ENCODE results near the gene VSX1.

VSX1 gene

DNA sequence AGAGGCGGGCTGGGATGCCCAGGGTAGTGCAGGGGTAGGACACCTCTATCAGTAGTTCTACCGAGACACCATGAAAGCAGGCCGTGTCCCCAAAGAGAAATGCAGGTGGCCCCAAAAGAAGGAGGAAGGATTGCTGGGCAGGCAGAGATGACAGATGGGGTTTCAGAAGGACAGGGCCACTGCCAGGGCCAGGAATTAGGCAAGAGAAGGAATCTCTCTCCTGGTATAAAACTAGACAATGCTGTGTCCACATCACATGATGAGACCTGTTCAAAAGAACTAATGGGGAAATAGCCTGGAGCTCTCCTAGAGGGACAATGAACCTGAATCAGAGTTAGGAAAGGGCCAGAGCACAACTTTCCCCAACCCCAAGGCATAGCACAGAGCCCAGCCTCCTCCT is 21.6 kb upstream of the VSX1 start:
- in situ Hi-C loops (cut with MboI; ENCODE audit: low pct_unique_long_range_greater_than_20kb, low sequenced_read_pairs, unreplicated experiment), result no loop called here
- no peak for TF ChIP-seq CTCF (IDR thresholded peaks at IDR 0.05; ENCODE audit: extremely low read depth, insufficient read depth, missing control alignments)
- no peak for DNase-seq (ENCODE audit: low spot score)

- in situ Hi-C loops (cut with MboI; ENCODE audit: low pct_unique_long_range_greater_than_20kb, low sequenced_read_pairs, unreplicated experiment), result no loop called here
- no peak for DNase-seq (ENCODE audit: low spot score)
Observed at GRCh38 chr20:25100914-25101313, 19.0 kb upstream of the VSX1 start.

DNA sequence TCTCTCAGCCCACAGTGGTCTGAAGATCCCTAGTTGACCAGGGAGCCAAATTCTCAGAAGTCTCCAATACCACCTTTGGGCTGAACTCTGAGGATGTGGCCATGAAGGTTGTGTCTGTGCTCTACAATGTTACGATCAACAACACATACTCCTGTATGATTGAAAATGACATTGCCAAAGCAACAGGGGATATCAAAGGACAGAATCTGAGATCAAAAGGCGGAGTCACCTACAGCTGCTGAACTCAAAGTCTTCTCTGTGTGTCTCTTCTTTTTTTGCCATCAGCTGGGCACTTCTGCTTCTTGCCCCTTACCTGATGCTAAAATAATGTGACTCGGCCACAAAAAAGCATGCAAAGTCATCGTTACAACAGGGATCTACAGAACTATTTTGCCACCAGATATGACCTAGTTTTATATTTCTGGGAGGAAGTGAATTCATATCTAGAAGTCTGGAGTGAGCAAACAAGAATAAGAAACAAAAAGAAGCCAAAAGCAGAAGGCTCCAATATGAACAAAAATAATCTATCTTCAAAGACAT is 17.7 kb upstream of the VSX1 start:
- DNase-seq (ENCODE audit: low spot score), result no peak
- TF ChIP-seq CTCF (IDR thresholded peaks at IDR 0.05; ENCODE audit: extremely low read depth, insufficient read depth, missing control alignments), result no peak
- in situ Hi-C loops (cut with MboI; ENCODE audit: low pct_unique_long_range_greater_than_20kb, low sequenced_read_pairs, unreplicated experiment), result no loop called here

More at GRCh38 chr20:25100914-25101313, 19.0 kb upstream of the VSX1 start:
- TF ChIP-seq CTCF (IDR thresholded peaks at IDR 0.05; ENCODE audit: extremely low read depth, insufficient read depth, missing control alignments), result no peak

DNA sequence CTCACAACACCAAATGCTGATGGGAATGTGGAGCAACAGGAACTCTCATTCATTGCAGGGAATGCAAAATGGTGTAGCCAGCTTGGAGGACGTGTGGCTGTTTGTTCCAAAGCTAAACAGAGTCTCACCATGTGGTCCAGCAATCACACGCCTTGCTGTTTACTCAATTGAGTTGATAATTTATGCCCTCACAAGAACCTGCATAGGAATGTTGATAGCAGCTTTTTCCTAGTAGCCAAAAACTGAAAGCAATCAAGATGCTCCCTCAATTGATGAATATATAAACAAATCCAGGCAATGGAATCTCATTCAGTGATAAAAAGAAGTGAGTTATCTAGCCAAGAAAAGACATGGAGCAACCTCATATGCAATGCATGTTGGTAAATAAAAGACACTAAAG is 15.6 kb upstream of the VSX1 start:
- in situ Hi-C loops (cut with MboI; ENCODE audit: low pct_unique_long_range_greater_than_20kb, low sequenced_read_pairs, unreplicated experiment), result no loop called here
- no peak for TF ChIP-seq CTCF (IDR thresholded peaks at IDR 0.05; ENCODE audit: extremely low read depth, insufficient read depth, missing control alignments)
- DNase-seq (ENCODE audit: low spot score), result no peak

- no peak for DNase-seq (ENCODE audit: low spot score)
- in situ Hi-C loops (cut with MboI; ENCODE audit: low pct_unique_long_range_greater_than_20kb, low sequenced_read_pairs, unreplicated experiment), result no loop called here
- no peak for TF ChIP-seq CTCF (IDR thresholded peaks at IDR 0.05; ENCODE audit: extremely low read depth, insufficient read depth, missing control alignments)
Observed at GRCh38 chr20:25090492-25091429, 8.8 kb upstream of the VSX1 start.

- no peak for DNase-seq (ENCODE audit: low spot score)
- in situ Hi-C loops (cut with MboI; ENCODE audit: low pct_unique_long_range_greater_than_20kb, low sequenced_read_pairs, unreplicated experiment), result no loop called here
- TF ChIP-seq CTCF (IDR thresholded peaks at IDR 0.05; ENCODE audit: extremely low read depth, insufficient read depth, missing control alignments), result no peak
Observed at GRCh38 chr20:25089662-25090061, 7.7 kb upstream of the VSX1 start.
